ENCODE measurements around the gene CT47C1. TPM values are rescaled to one million over a fixed set of nuclear protein-coding genes. Genes with fewer than 3 reads are reported as not detected.

The CT47C1 gene
- polyA plus RNA-seq, 1 experiment: not detected

DNA sequence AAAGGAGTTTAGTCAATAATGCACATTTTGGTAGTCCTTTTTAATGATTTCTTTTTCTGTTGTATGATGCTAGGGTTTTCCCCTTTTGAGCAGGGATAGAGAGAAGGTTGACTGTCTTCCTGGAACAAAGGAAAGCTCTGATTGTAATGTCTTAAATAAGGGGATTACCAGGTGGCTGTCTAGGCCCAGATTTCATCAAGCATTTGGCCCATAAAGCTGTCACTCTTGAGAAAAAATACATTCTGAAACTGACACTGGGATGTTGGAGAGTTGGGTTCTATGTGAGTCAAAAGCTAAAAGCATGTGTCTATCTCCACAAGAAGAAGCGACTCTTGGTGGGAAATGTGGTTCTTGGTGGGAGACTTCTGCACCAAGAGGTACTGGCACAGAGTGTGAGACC lies 28.4 kb downstream of the CT47C1 start:
- Histone ChIP-seq H3K27ac (ENCODE audit: low read depth, low read length) (no peak overlapping the region), H3K27me3 (ENCODE audit: control insufficient read depth, insufficient read depth, low read length) (no peaks in the 10 kb centered on the region), H3K4me3 (ENCODE audit: low read depth, low read length) (no peak overlapping the region), H3K9me3 (ENCODE audit: control insufficient read depth, insufficient read depth, low read length) (no peaks in the 10 kb centered on the region)
- CTCF ChIA-PET: interaction anchor here (0.6 to 1.2 kb wide), 2 partner anchors 18 to 96 kb away, joined by 4 read pairs; no protein-coding TSS in a partner anchor
- DNase-seq (ENCODE audit: low read depth, low spot score): no peak
- POLR2A ChIA-PET: no interaction called here
- TF ChIP-seq, protein P1, sequence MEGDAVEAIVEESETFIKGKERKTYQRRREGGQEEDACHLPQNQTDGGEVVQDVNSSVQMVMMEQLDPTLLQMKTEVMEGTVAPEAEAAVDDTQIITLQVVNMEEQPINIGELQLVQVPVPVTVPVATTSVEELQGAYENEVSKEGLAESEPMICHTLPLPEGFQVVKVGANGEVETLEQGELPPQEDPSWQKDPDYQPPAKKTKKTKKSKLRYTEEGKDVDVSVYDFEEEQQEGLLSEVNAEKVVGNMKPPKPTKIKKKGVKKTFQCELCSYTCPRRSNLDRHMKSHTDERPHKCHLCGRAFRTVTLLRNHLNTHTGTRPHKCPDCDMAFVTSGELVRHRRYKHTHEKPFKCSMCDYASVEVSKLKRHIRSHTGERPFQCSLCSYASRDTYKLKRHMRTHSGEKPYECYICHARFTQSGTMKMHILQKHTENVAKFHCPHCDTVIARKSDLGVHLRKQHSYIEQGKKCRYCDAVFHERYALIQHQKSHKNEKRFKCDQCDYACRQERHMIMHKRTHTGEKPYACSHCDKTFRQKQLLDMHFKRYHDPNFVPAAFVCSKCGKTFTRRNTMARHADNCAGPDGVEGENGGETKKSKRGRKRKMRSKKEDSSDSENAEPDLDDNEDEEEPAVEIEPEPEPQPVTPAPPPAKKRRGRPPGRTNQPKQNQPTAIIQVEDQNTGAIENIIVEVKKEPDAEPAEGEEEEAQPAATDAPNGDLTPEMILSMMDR (IDR thresholded peaks at IDR 0.05; ENCODE audit: low read depth, low read length): no peak

DNA sequence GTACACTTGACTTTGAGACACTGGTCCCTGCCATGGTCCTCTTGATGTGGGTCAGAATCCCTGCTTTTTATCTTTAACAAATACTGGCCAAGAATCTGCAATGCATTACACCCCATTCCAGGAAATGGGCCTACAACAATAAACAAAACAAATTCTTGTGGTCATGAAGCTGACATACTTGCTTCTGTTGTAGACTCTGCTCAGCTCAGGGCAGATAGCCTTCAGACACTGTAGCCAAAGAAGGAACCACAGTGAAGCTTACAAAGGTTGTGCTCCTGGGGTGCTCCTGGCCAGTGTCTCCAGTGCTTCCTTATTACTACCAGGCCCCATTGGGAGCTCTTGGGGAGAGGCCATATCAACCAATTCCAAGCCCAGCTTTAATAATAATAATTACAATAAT lies 33.0 kb downstream of the CT47C1 start:
- Histone ChIP-seq H3K27me3 (ENCODE audit: control insufficient read depth, insufficient read depth, low read length) (no peaks in the 10 kb centered on the region), H3K9me3 (ENCODE audit: control insufficient read depth, insufficient read depth, low read length) (no peaks in the 10 kb centered on the region), H3K4me3 (ENCODE audit: low read depth, low read length) (no peak overlapping the region), H3K27ac (ENCODE audit: low read depth, low read length) (no peak overlapping the region)
- ChIA-PET CTCF (interaction anchor here (1.0 kb wide), 1 partner anchor 13 kb away, joined by 4 read pairs; no protein-coding TSS in a partner anchor), POLR2A (no interaction called here)
- DNase-seq (ENCODE audit: low read depth, low spot score): no peak
- TF ChIP-seq, protein P1 (IDR thresholded peaks at IDR 0.05; ENCODE audit: low read depth, low read length): no peak

DNA sequence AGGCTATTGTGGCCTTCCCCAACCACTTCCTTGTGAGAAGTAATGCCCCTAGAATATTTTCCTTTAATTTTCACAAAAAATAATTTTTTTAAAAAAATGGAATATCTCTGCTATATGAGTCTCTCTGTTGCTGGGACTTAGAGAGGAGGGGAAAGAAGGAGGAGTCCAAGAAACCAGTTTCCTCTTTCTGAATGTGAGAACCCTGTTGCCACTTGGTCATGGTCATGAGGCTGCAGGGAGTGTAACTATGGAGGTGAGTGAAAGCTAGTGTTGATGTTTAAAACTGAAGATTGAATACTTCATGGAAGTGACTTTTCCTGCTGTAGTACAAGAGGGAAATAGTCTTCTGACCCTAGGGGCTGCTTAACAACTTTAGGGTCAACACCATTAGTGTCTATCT lies 34.4 kb downstream of the CT47C1 start:
- DNase-seq (ENCODE audit: low read depth, low spot score): no peak
- TF ChIP-seq, protein P1 (IDR thresholded peaks at IDR 0.05; ENCODE audit: low read depth, low read length): no peak
- Histone ChIP-seq H3K4me3 (ENCODE audit: low read depth, low read length) (no peak overlapping the region), H3K27me3 (ENCODE audit: control insufficient read depth, insufficient read depth, low read length) (no peaks in the 10 kb centered on the region), H3K27ac (ENCODE audit: low read depth, low read length) (no peak overlapping the region), H3K9me3 (ENCODE audit: control insufficient read depth, insufficient read depth, low read length) (no peaks in the 10 kb centered on the region)
- ChIA-PET CTCF (interaction anchor here (1.1 kb wide), 1 partner anchor 12 kb away, joined by 3 read pairs; no protein-coding TSS in a partner anchor), POLR2A (no interaction called here)

DNA sequence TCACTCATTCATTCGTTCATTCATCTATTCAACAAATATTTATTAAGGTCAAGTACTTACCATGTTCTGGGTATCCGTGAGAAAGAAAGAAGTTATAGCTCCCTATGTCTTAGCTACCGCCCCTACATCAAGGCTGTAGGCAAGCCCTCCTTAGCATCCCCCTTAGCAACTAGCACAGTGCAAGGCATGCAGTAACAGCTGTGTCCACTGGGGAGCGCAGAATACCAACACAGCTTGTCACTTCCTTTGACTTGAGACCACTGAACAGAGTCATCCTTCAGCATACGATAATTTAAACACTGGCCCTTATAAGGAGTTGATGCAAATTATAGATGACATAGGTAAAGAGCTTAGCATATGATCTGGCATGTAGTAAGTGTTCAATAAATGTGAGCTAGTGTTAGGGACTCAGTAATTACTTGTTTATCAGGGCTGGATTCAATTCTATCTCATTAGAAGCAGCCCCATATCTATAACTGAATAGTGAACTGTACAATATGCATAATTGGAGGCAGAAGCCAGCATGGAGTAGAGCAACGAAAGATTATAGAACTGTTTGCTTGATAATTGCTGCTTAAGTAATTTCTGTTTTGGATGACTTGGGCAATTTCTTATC lies 46.1 kb downstream of the CT47C1 start:
- CTCF ChIA-PET: interaction anchor here (0.6 to 3.0 kb wide), 21 partner anchors 8 to 359 kb away, joined by 3 to 20 read pairs (median 4); no protein-coding TSS in a partner anchor

DNA sequence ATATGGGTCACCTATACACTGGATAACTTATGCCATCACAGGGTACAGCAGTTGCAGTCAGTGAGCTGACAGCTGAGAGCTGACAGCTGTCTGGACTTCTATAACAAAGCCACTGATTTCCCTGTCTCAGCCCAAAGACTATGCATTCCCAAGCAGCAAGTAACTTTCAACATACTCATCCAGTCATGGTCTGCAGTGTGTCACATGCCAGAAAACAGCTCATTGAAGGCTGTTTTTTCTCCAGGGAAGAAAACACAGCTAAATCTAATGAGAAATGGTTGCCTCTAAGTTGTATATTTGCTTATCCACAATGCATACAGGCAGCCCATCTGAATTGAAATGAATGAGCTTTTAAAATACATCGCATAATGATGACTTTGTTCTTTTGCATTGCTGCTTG lies 48.5 kb downstream of the CT47C1 start:
- DNase-seq (ENCODE audit: low read depth, low spot score): no peak
- TF ChIP-seq, protein P1 (IDR thresholded peaks at IDR 0.05; ENCODE audit: low read depth, low read length): no peak
- Histone ChIP-seq H3K27ac (ENCODE audit: low read depth, low read length) (no peak overlapping the region), H3K9me3 (ENCODE audit: control insufficient read depth, insufficient read depth, low read length) (no peaks in the 10 kb centered on the region), H3K4me3 (ENCODE audit: low read depth, low read length) (no peak overlapping the region), H3K27me3 (ENCODE audit: control insufficient read depth, insufficient read depth, low read length) (no peaks in the 10 kb centered on the region)
- POLR2A ChIA-PET: no interaction called here
- CTCF ChIA-PET: interaction anchor here (0.5 to 1.2 kb wide), 2 partner anchors 97 to 297 kb away, joined by 6 to 7 read pairs; no protein-coding TSS in a partner anchor

More for the DNA sequence above, 46.1 kb downstream of the CT47C1 start:
- POLR2A ChIA-PET: no interaction called here
- TF ChIP-seq, protein P1 (IDR thresholded peaks at IDR 0.05; ENCODE audit: low read depth, low read length): peak; percentile 75
- no peak overlapping the region for H3K27ac ChIP-seq (ENCODE audit: low read depth, low read length)
- no peak overlapping the region for H3K4me3 ChIP-seq (ENCODE audit: low read depth, low read length)
- H3K9me3 ChIP-seq (ENCODE audit: control insufficient read depth, insufficient read depth, low read length): no peaks in the 10 kb centered on the region
- DNase-seq (ENCODE audit: low read depth, low spot score): no peak
- no peaks in the 10 kb centered on the region for H3K27me3 ChIP-seq (ENCODE audit: control insufficient read depth, insufficient read depth, low read length)

Data from AG04450 (cell line).